SK-N-SH (cell line): ENCODE measurements around the gene CLDN6. TPM values are rescaled to one million over a fixed set of nuclear protein-coding genes. Genes with fewer than 3 reads are reported as not detected.

Source experiments
- CTCF ChIA-PET: fragments of 300-600, 350-600 bp; formaldehyde crosslinking; extraction: SDS; loops from one replicate; lab custom pipeline; 2021; lab: Yijun Ruan, JAX
- POLR2A ChIA-PET: fragments of 350-600 bp; sonication (Branson Sonifier 250); formaldehyde crosslinking; extraction: SDS; loops from one replicate; lab custom pipeline; 2020; ENCODE audit warnings: antibody characterized with exemption, inconsistent platforms; lab: Yijun Ruan, JAX
- DNase-seq: peaks from one replicate; pipeline ENCODE4 v3.0.0; 2012
- H2AFZ ChIP-seq: fragments of 200-600 bp; sonication (generic); 2 replicates; pipeline ENCODE4 v1.8.1; 2016; ENCODE audit warnings: antibody characterized with exemption, mild to moderate bottlenecking, low read depth
- H3F3A ChIP-seq: fragments of 200-600 bp; sonication (generic); replicated peaks from 2 replicates; pipeline ENCODE3; 2016; ENCODE audit warnings: antibody characterized with exemption, mild to moderate bottlenecking; ENCODE audit not compliant: insufficient read depth
- H3K27ac ChIP-seq, 2 experiments: fragments of 200-500 bp in 1 of 2; fragments of 200-600 bp in 1 of 2; sonication (Bioruptor generic) in 1 of 2; sonication (generic), shearing (Covaris generic) in 1 of 2; 2 replicates each; pipeline versions ENCODE4 v1.5.1 to v1.6.1; 2014 to 2016; ENCODE audit warnings: low read depth in 2 of 2, inconsistent platforms in 1 of 2, low read length in 1 of 2, mild to moderate bottlenecking in 1 of 2, mixed read lengths in 1 of 2
- H3K27me3 ChIP-seq: fragments of 200-600 bp; sonication (generic), shearing (Covaris generic); 2 replicates; pipeline ENCODE4 v1.6.1; 2016; ENCODE audit warnings: mixed run types; ENCODE audit not compliant: insufficient read depth
- H3K36me3 ChIP-seq, 2 experiments: fragments of 200-500 bp in 1 of 2; fragments of 200-600 bp in 1 of 2; sonication (Bioruptor generic) in 1 of 2; sonication (generic) in 1 of 2; replicated peaks in 1 of 2; 2 replicates each; pipeline versions ENCODE3 to v1.5.1; 2014 to 2016; ENCODE audit warnings: low read length in 1 of 2, mild to moderate bottlenecking in 1 of 2; ENCODE audit not compliant: insufficient read depth in 2 of 2, control insufficient read depth in 1 of 2
- H3K4me1 ChIP-seq, 2 experiments: fragments of 200-500 bp in 1 of 2; fragments of 200-600 bp in 1 of 2; sonication (Bioruptor generic) in 1 of 2; sonication (generic), shearing (Covaris generic) in 1 of 2; 2 replicates each; pipeline versions ENCODE4 v1.5.1 to v1.6.1; 2014 to 2016; ENCODE audit warnings: low read depth in 1 of 2, low read length in 1 of 2, mixed run types in 1 of 2; ENCODE audit not compliant: insufficient read depth in 2 of 2, control insufficient read depth in 1 of 2
- H3K4me2 ChIP-seq: fragments of 200-600 bp; sonication (generic), shearing (Covaris generic); 2 replicates; pipeline ENCODE4 v1.6.1; 2017; ENCODE audit warnings: mixed run types
- H3K4me3 ChIP-seq, 2 experiments: fragments of 200-500 bp in 1 of 2; fragments of 200-600 bp in 1 of 2; sonication (Bioruptor generic) in 1 of 2; sonication (generic), shearing (Covaris generic) in 1 of 2; 2 replicates each; pipeline versions ENCODE4 v1.5.1 to v1.8.1; 2014 to 2016; ENCODE audit warnings: low read depth in 2 of 2, inconsistent platforms in 1 of 2, low read length in 1 of 2, mild to moderate bottlenecking in 1 of 2, mixed read lengths in 1 of 2, moderate library complexity in 1 of 2
- H3K79me2 ChIP-seq: fragments of 200-600 bp; sonication (generic); 2 replicates; pipeline ENCODE4 v1.8.1; 2017; ENCODE audit warnings: mild to moderate bottlenecking; ENCODE audit not compliant: insufficient read depth
- H3K9ac ChIP-seq: fragments of 200-600 bp; sonication (generic); 2 replicates; pipeline ENCODE4 v1.6.1; 2017; ENCODE audit warnings: mixed run types
- H3K9me2 ChIP-seq: fragments of 200-600 bp; sonication (generic); 2 replicates; pipeline ENCODE4 v1.6.1; 2017; ENCODE audit warnings: mixed run types
- H3K9me3 ChIP-seq: fragments of 200-600 bp; sonication (generic); 2 replicates; pipeline ENCODE4 v1.6.1; 2017; ENCODE audit warnings: mixed run types, mild to moderate bottlenecking, moderate library complexity
- H4K20me1 ChIP-seq: fragments of 200-600 bp; sonication (generic); 2 replicates; pipeline ENCODE4 v1.6.1; 2017; ENCODE audit warnings: mild to moderate bottlenecking, mixed run types; ENCODE audit not compliant: insufficient read depth
- ELF1 ChIP-seq: IDR thresholded peaks from 2 replicates; pipeline ENCODE4 v1.4.0; 2012
- FOSL2 ChIP-seq: IDR thresholded peaks from 2 replicates; pipeline ENCODE4 v1.4.0; 2012; ENCODE audit warnings: low read depth, mild to moderate bottlenecking, moderate library complexity, borderline replicate concordance
- GABPA ChIP-seq: IDR thresholded peaks from 2 replicates; pipeline ENCODE4 v1.4.0; 2012; ENCODE audit warnings: low read depth, mild to moderate bottlenecking
- GATA2 ChIP-seq: sonication (generic); formaldehyde crosslinking; IDR thresholded peaks from 2 replicates; pipeline ENCODE4 v1.5.0; 2020; ENCODE audit warnings: mild to moderate bottlenecking, missing genetic modification reagents
- IRF3 ChIP-seq: fragments of 150-350 bp; IDR thresholded peaks from 2 replicates; pipeline ENCODE4 v1.6.1; 2016; ENCODE audit warnings: mild to moderate bottlenecking, low read depth, low read length
- MEF2A ChIP-seq: IDR thresholded peaks from 2 replicates; pipeline ENCODE4 v1.4.0; 2012; ENCODE audit warnings: low read depth, borderline replicate concordance
- MXI1 ChIP-seq: IDR thresholded peaks from 2 replicates; pipeline ENCODE4 v1.6.1; 2012; ENCODE audit warnings: mild to moderate bottlenecking, low read depth, low read length, improper control_type of control experiment
- NFIC ChIP-seq: IDR thresholded peaks from 2 replicates; pipeline ENCODE4 v1.4.0; 2012; ENCODE audit warnings: borderline replicate concordance
- NRF1 ChIP-seq: IDR thresholded peaks from 2 replicates; pipeline ENCODE4 v1.6.1; 2012; ENCODE audit warnings: low read depth, mild to moderate bottlenecking, low read length
- POLR2AphosphoS5 ChIP-seq: IDR thresholded peaks from 2 replicates; pipeline ENCODE4 v1.6.1; 2012; ENCODE audit warnings: low read depth, low read length
- RFX5 ChIP-seq: IDR thresholded peaks from 2 replicates; pipeline ENCODE4 v1.6.1; 2012; ENCODE audit warnings: mild to moderate bottlenecking, improper control_type of control experiment, low read length
- RXRA ChIP-seq: IDR thresholded peaks from 2 replicates; pipeline ENCODE4 v1.4.0; 2012; ENCODE audit warnings: low read depth, mild to moderate bottlenecking, borderline replicate concordance
- SMC3 ChIP-seq: IDR thresholded peaks from 2 replicates; pipeline ENCODE4 v1.6.1; 2012; ENCODE audit warnings: low read depth, low read length, improper control_type of control experiment
- TAF1 ChIP-seq: IDR thresholded peaks from 2 replicates; pipeline ENCODE4 v1.6.1; 2012; ENCODE audit warnings: low read depth, mild to moderate bottlenecking, low read length, moderate library complexity, borderline replicate concordance
- TCF12 ChIP-seq: IDR thresholded peaks from 2 replicates; pipeline ENCODE4 v1.4.0; 2012
- USF2 ChIP-seq: fragments of 150-350 bp; IDR thresholded peaks from 2 replicates; pipeline ENCODE4 v1.6.1; 2017; ENCODE audit warnings: antibody characterized with exemption, low read length, low read depth, borderline replicate concordance
- WGBS: methylation state at CpG from one replicate; pipeline ENCODE4 v1.1.6; 2017; ENCODE audit warnings: low lambda C conversion rate; 5-methylcytosine and 5-hydroxymethylcytosine counted together
- polyA plus RNA-seq, 3 experiments: library from polyadenylated mRNA; depleted of rRNA; stranded (reverse); fragments of >200 nt; gene quantifications; 2 replicates each; pipeline ENCODE4 v1.2.3, GENCODE V29; 2012

The CLDN6 gene
- polyA plus RNA-seq, 1 of the 3 experiments (the other 2 are of a cell fraction) = 0.20 TPM

GRCh38 chr16:2968738-2969544, 49.0 kb downstream of the CLDN6 start, which contains the start of gene PAQR4 (continued):
- TF ChIP-seq MXI1 (peak; percentile 42), NRF1 (peak; percentile 61)

GRCh38 chr16:2968368-2968737, 49.6 kb downstream of the CLDN6 start:
- peak overlapping the region in 1 of 2 experiments; percentile 67; a peak in 2 of 4 replicates for H3K27ac ChIP-seq
- TF ChIP-seq NRF1 = no peak
- no peak for TF ChIP-seq MEF2A
- no peak for TF ChIP-seq ELF1
- no peak for TF ChIP-seq GABPA
- no peak for TF ChIP-seq RFX5
- no peak for TF ChIP-seq SMC3
- TF ChIP-seq TAF1 = no peak
- TF ChIP-seq NFIC = no peak
- TF ChIP-seq GATA2 (CRISPR knock-in tag) = no peak
- TF ChIP-seq IRF3 = no peak
- TF ChIP-seq RXRA = no peak
- no peak for TF ChIP-seq TCF12
- WGBS = 94% methylated on average over 13 of the region's 18 CpGs
- H3K27me3 ChIP-seq = no peaks in the 10 kb centered on the region
- H3K36me3 ChIP-seq = no peaks in the 10 kb centered on the region
- no peak for DNase-seq
- H3F3A ChIP-seq = peaks cover 8% of the 10 kb centered on the region
- no peak overlapping the region for H2AFZ ChIP-seq
- CTCF ChIA-PET = interaction anchor here (1.4 to 1.7 kb wide), 2 partner anchors 60 to 63 kb away, joined by 4 to 6 read pairs; no protein-coding TSS in a partner anchor
- peaks cover 28% of the 10 kb centered on the region; the same call in 1 of the 2 replicates for H4K20me1 ChIP-seq
- peak overlapping the region; percentile 96 for H3K4me2 ChIP-seq
- POLR2A ChIA-PET = no interaction called here
- no peak overlapping the region; a peak in 1 of 4 replicates for H3K4me3 ChIP-seq
- H3K4me1 ChIP-seq = peaks cover 0 to 49% of the 10 kb centered on the region in 2 experiments; a peak in 1 of 4 replicates
- no peaks in the 10 kb centered on the region for H3K9me3 ChIP-seq
- H3K9me2 ChIP-seq = no peaks in the 10 kb centered on the region
- no peaks in the 10 kb centered on the region; the same call in 1 of the 2 replicates for H3K79me2 ChIP-seq
- no peak overlapping the region for H3K9ac ChIP-seq

- peaks cover 0 to 45% of the 10 kb centered on the region in 2 experiments; a peak in 1 of 4 replicates for H3K4me1 ChIP-seq
- no peaks in the 10 kb centered on the region for H3K9me3 ChIP-seq
- ChIA-PET CTCF (interaction anchor here (0.7 to 1.7 kb wide), 2 partner anchors 17 to 64 kb away, joined by 3 to 6 read pairs; no protein-coding TSS in a partner anchor), POLR2A (no interaction called here)
- WGBS = 98% methylated on average over 8 of the region's 33 CpGs
- H4K20me1 ChIP-seq = peaks cover 23% of the 10 kb centered on the region; the same call in 1 of the 2 replicates
- no peak for DNase-seq
- no peak overlapping the region for H3K4me3 ChIP-seq
- no peak overlapping the region for H2AFZ ChIP-seq
- no peak overlapping the region for H3K4me2 ChIP-seq
- no peaks in the 10 kb centered on the region; the same call in 1 of the 2 replicates for H3K79me2 ChIP-seq
- no peak overlapping the region for H3K27ac ChIP-seq
- TF ChIP-seq USF2 (no peak), GATA2 (CRISPR knock-in tag) (no peak), FOSL2 (no peak), POLR2AphosphoS5 (no peak)
- no peaks in the 10 kb centered on the region for H3K36me3 ChIP-seq
- H3K27me3 ChIP-seq = no peaks in the 10 kb centered on the region
- no peaks in the 10 kb centered on the region for H3K9me2 ChIP-seq
- H3F3A ChIP-seq = peaks cover 8% of the 10 kb centered on the region
- H3K9ac ChIP-seq = no peak overlapping the region
These were observed 50.2 kb downstream of the CLDN6 start for GRCh38 chr16:2967721-2968161.
